HG03575 (cell line): ENCODE measurements around the gene HNRNPA3.
"Not testable (repeated sequence)": the region's sequence is repeated elsewhere in the genome, so short reads cannot be mapped to it uniquely, and the experiment has no call there.

ENCODE experiments used
- ATAC-seq: cut with Tn5 transposase; IDR thresholded peaks from one replicate; pipeline ENCODE4 v1.9.1; 2021; ENCODE audit not compliant: unreplicated experiment, insufficient number of reproducible peaks, low FRiP score; ENCODE audit errors: extremely low read depth

HNRNPA3 gene

DNA sequence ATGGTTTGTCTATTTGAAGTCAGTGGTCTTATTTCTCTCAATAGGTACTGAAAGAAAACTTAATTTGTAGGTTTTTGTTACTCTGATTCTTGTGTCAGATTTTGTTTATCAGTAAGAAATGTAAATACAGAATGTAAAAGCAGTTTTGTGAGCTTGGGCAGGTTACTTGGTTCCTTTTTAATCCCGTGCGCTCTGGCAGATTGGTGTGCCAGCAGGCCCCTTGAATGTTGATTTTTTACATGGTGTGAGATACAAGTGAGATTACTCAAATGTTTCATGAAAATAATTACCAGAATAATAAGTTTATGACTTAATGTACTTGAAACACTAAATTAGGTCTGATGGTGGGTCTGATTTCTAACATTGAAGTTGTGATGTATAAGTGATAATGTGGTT lies 13.4 kb downstream of the HNRNPA3 start:
- no peak for ATAC-seq

DNA sequence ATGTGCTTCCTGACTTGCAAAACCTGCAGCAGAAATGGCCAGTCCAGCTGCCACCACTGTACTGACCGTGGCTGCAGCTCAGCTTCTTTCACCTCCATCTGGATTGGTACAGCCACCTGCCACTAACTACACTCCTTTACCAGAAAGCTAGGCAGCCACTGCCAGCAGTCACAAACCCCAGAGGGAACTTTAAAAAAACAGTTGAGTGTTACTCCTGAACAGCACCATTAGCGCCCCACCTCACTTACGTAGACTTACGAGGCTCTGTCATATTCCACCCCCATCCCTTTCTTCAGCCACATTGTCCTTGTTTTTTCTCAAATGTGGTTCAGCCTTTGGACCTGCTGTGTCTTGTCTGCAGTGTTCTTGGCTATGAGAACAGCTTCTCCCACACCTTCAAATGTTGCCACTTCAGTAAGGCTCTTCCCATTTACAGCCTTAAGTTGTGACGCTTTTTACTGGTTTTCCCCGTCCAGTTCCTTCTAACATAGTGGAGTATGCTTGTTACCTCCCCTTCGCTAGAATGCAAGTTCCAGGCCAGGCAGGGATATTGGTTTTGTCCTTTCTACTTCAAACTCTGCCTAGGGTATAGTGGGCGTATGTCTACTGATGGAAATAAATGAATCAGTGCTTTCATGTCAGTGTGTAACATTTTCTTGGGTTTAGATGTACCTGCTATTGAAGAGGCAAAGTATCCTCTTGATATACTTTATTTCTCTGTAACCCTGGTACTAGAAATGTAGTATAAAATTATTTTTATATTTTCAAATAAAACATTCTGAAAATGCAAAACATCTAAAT lies 17.0 kb downstream of the HNRNPA3 start:
- ATAC-seq: no peak

DNA sequence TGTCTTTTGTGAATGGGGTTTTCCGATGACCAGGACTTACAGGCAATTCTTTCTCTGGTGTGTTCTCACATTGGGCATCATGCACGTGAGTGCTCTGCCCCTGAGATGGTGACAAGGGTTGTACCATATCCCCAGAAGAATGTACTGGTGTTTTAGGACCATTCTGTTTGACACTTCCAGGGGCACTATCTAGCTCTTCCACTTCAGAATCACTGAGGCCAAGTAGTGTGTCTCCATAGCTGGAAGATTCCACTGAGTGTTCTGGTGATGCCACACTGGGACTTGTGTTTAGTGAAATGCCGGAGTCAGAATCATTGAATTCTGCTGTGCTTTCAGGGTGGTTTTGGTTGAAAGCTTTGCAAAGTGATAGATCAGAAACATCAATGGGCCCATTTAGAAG lies 18.7 kb downstream of the HNRNPA3 start:
- no peak for ATAC-seq

DNA sequence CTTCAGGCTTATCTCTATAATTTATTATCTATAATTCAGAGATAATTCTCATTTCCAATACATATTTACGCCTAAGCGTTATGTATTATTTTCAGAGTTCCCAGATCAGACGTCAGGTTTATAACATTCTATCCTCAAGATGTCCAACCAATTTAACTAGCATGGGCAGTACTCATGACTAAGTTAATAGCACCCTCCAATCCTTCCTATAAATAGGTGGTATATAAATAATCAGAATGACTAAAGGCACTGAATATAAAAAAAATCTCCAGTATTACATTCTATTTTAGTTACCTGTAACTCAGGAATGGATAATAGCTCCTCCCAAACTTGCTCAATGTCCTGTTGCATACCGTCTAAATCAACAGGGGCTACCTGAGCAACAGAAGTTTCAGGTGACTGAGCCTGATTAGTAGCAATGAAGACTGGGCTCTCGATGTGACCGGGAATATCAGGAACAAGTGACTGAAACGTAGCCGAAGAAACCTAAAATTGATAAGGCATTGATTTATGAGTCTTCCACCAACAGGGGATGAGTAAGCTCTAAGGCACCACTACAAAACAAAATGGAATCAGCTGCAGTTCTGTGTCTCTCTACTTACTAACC lies 19.6 kb downstream of the HNRNPA3 start:
- ATAC-seq: no peak

DNA sequence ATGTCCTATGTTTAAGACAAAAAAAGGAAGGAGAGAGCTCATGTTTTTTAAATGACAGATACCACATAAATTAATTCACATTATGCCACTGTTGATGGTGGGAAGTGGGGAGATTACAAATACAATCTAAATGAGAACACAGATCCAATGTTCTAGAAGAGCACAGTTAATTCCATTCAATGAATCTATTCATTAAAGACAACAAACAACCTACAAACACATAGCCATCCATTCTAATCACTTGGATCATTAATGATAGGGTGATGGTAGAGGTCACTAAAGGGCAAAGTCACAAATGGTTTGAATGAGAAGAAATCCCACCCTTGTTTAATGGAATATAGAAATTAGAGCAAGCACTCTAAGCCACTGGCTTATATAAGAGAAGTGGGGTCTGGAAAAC lies 21.7 kb downstream of the HNRNPA3 start:
- ATAC-seq: no peak

DNA sequence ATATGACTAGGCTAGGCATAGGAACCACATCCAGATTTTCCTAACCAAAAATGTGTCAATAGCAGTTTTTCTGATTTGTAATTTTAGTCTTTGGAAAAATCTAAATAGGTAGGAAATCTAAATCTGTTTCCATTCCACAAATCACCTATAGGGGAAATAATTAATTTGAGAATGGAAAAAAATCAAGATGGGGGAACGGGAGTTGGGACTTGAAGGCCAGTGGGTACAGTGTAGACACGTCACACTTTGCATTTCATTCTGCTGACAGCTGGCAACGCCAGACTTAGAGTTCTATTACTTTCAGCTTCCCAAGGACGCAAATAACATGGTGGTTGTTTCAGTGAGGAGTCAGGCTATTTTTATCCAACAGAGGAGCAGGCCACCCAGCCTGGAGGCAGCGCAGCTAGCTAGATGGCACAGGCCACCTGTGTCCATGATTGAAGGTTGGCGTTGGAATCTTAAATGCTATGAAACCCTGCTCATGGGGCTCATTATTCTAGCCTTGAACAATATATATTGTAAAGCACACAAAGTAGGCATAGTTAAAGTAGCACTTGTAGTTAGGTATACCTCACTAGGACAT lies 23.4 kb downstream of the HNRNPA3 start:
- ATAC-seq: no peak

DNA sequence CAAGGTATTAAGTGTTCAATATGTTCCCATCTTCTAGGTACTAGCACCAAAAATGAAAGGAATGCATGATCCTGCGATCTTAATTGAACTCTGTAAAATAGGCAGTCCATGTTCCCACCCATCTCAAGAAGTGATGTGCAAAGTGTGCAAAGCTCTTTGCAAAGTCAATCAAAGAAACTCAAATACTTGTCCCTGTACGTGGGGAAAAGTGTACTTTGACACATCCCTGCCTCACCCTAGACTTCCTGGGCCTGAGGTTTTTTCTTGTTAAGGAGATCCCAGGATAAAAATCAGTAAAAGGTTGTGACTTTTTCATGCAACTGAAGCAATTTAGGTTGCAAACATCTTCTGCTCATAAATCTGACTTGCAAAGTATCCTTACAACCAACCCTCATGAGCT lies 25.3 kb downstream of the HNRNPA3 start:
- no peak for ATAC-seq

DNA sequence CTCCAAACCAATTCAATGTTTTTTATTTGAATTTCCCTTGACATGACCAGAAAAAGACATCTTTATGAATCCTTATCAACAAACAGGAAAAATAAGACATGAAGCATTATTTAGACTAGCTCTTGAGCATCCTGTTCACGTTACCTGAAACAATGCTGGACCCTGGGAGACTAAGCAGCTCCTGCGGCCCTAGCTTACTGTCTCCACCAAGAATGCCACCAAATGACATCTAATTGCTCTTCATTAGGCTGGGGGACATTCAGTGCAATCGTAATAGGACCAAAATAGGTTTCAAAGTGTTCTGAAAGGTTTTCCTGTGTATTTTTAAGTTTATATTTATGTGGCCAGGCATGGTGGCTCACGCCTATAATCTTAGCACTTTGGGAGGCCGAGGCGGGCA lies 26.5 kb downstream of the HNRNPA3 start:
- ATAC-seq: no peak

DNA sequence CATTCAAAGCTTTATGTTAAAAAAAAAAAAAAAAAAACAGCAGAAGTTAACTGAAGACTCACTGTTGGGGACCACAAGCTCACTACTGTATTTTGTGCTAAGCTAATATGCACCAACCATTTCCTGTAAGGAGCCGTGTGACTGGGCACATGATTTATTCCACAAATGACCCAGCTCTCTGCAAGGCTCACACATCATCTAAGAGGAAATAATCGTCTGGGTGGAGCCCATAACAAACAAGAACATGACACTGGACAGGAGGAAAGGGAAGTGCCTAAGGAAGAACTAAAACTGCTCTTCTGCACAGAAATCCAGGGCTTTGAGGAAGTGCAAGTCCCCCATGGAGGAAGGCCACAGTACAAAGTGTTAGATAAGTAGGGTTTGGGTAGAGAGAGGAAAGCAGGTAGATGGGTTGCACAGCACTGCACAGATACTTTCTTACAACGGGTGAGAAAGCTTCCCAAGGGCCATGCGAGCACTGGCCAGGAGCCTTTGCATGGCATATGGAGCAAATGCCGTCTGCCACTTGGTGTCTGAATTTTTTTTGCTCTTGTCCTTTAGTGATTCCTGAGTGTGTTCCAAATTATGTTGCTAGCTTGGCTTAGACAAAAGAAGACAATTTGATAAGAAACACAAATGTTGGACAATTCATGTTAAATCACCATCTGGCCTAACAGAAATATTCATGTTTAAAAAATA lies 27.5 kb downstream of the HNRNPA3 start:
- ATAC-seq: peak; percentile 39

DNA sequence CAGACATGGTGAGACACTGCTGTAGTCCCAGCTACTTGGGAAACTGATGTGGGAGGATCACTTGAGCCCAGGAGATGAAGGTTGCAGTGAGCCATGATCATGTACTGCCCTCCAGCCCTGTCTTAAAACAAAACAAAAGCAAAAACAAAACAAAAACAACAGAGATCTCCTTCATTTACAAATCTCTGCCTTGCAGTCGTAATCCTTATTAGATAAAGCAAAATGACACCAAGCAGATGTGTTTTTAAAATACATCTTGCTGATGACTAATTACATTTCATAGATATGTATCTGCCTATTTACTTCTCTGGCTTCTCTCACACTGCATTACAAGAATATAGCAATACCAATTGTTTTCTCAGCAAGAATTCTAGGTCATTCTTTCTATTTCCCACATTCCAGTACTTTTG lies 29.1 kb downstream of the HNRNPA3 start:
- ATAC-seq: no peak

DNA sequence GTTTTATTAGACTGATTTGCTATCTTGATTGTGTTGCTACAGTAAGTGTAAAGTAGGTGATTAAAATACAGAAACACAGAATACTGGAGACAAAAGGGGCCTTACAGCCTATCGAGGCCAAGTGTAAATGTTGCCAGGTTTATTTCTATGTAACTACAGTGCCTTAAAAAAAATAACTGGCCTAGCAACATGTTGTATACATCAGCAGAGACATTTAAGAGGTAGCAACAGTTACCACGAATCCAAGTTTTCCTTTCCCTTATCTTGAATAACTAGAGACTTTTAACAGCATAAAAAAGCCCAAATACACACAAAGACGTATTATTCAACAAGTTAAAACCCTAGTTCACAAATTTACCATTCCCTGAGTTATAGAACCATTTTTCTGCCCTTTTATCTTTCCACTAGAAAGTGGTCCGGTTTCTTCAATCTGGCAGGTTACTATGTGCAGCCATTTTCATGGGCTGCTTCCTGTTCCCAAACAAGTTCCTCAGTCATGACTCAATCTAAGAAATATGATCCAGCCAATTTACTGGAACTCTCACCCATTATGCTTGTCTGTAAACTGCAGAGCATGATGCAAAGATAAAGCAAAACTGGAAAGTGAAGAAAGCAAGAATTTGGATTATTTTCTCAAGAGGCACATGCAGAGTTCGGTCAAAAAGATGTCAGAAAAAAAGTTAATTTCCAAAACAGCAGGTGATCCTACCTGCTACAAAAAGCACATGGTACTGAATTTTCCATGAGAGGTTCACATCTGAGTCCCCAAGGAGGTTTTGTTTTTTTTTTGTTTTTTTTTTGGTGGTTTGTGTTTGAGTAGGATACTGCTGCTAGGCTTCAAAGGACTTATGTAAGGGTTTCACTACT lies 29.8 kb downstream of the HNRNPA3 start:
- ATAC-seq: no peak

DNA sequence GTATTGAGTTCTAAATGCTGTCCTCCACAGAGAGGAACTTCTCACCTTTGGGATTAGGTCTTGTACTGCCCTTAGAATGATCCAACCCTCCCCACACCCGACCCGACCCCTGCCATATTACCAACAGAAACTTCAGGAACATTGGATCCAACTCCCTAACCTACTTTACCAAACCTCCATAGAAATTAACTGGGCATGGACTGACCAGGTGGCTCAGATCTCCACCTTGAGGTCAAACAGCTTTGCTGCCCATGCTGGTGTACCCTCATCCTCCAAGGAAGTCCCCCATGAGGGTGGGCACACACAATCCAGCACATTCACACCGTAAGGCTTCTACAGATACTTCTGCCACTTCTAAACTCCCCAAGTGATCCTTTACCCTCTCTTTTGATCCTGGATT lies 30.5 kb downstream of the HNRNPA3 start:
- no peak for ATAC-seq

DNA sequence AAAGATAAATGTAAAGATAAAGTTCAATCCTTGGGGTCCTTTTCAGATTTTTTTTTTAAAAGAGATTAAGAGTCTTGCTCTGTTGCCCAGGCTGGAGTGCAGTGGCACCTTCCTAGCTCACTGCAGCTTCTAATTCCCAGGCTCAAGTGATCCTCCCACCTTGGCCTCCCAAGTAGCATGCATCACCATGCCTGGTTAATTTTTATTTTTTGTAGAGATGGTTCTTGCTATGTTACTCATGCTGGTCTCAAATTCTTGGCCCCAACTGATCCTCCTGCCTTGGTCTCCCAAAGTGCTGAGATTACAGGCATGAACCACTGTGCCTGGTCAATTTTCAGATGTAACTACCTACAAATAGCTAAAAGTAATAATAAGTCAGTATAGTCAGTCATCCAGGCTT lies 30.9 kb downstream of the HNRNPA3 start:
- ATAC-seq: no peak

DNA sequence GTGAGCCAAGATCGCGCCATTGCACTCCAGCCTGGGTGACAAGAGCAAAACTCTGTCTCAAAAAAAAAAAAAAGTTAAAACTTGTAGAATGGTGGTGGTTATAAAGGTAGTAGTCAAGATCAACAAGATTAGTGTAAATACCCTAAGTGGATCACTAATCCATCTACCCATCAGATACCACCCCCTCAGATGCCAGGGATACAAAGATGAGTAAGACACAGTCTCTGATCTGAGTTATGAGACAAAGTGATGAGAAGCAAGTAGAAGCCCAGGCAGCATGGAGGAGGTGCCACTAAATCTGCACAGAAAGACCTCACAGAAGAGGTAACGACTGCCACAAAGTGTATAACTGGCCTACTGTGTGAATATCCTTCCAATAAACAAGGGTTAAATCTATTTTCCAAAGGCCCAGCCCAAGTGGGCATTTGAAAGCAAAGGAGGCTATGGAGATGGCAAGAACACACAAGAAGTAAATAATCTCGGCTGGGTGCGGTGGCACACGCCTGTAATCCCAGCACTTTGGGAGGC lies 31.7 kb downstream of the HNRNPA3 start:
- no peak for ATAC-seq

DNA sequence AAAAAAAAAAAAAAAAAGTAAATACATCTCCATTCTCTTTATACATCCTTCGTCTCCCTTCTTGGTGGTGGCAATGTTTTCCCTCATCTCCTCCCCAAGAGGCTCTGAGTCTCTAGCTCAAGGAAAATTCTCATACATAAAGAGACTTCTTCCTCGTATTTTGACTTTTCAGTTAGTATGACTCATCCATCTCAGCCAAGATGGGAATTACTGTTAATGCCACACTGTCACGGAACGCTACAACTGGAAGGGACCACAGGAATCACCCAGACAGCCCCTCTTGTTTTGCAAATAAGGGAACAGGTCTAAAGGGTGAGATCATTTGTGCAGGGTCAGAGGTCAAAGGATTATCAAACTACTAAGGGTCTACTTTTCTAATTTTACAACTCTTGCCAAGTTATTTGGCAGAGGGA lies 32.4 kb downstream of the HNRNPA3 start:
- no peak for ATAC-seq

DNA sequence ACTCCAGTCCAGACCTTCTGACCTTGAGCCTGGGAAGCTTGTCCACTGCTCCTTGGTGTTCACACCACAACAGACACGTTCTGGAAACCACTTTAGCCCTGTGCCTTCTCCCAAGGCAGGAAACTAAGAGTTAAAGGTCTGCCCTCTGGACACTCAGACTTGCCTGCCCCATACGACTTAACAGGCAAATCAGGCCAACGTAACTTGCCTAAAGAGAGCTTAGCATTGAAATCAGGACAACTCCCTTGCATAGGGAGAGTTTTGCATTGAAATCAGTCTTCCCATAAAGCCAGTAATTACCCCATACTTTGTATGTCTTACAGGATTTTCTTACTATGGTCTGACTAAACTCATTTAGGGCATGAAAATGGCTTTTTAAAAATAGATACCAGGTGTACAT lies 33.4 kb downstream of the HNRNPA3 start:
- ATAC-seq: no peak

DNA sequence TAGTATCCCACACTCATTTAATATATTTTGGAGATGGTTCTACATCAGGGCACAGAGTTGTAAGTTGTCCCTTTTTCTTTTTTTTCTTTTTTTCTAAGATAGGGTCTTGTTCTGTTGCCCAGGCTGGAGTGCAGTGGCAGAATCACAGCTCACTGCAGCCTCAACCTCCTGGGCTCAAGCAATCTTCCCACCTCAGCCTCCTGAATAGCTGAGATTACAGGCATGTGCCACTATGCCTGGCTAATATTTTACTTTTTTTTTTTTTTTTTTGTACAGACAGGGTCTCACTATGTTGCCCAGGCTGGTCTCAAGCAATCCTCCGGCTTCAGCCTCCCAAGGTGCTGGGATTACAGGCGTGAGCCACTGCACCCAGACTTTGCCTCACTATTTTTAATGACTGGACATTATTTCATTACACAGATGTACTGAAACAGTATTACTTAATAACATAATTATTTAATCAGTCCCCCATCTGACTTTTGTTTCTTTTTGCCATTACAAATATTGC lies 34.0 kb downstream of the HNRNPA3 start:
- ATAC-seq: not testable (repeated sequence)

DNA sequence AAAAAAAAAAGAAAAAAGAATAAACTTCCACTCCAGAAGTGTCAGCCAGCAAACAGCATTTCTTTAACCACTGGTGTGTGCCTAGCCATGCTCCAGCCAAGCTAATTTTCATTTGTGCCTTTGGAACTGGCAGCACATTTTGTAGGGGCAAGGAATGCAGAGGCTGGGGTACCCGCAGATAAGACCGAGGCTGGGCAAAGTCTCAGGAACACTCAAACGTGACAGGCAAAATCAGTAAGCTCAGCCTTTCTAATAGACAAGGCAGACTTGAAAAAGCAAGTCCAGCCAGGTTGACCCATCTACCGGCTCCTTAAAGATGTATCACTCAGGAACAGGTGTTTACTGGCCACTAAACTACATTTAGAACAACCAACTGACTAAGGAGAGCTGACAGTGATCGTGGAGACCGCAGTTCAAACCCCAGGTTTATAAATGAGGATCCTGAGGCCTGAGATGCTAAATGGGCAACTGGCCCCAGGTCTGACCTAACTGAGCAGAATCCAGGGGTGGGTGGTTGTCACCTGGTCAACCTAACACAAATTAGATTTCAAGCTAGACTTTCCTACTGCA lies 35.2 kb downstream of the HNRNPA3 start:
- no peak for ATAC-seq
